IMR-90 (cell line): ENCODE data around the gene PARP14. TPM values are rescaled to one million over a fixed set of nuclear protein-coding genes. Genes with fewer than 3 reads are reported as not detected.

Experiments
- ATAC-seq: fragments of 200-7000 bp; cut with Tn5 transposase; 2 replicates; pipeline ENCODE4 v1.9.1; 2020; ENCODE audit warnings: low read depth, mild to moderate bottlenecking, moderate library complexity
- BruUV-seq: library from RNA; stranded (reverse); fragments of 400-500 nt; replicated peaks from 2 replicates; lab custom pipeline; 2021; lab: Mats Ljungman, UMichigan
- CTCF ChIA-PET: fragments of 300-600 bp; formaldehyde crosslinking; extraction: SDS; loops from one replicate; lab custom pipeline; 2021; ENCODE audit warnings: antibody characterized with exemption; lab: Yijun Ruan, JAX
- POLR2A ChIA-PET: fragments of 300-600 bp; sonication (Branson Sonifier 250); formaldehyde crosslinking; loops from one replicate; lab custom pipeline; 2022; ENCODE audit warnings: antibody characterized with exemption; ENCODE audit not compliant: unreplicated experiment; lab: Charles Lee
- DNase-seq: peaks from one replicate; pipeline ENCODE4 v3.0.0; 2013
- H2AFZ ChIP-seq: replicated peaks from 2 replicates; pipeline ENCODE3; 2013; ENCODE audit warnings: low read length, mild to moderate bottlenecking; ENCODE audit not compliant: poor library complexity
- H2AK5ac ChIP-seq: 2 replicates; pipeline ENCODE4 v1.6.1; 2013; ENCODE audit warnings: low read depth, low read length, inconsistent platforms
- H2AK9ac ChIP-seq: replicated peaks from 2 replicates; pipeline ENCODE3; 2013; ENCODE audit warnings: mild to moderate bottlenecking, low read depth, low read length, moderate library complexity; ENCODE audit not compliant: poor library complexity
- H2BK120ac ChIP-seq: 2 replicates; pipeline ENCODE4 v1.6.1; 2013; ENCODE audit warnings: low read depth, low read length, inconsistent platforms
- H2BK15ac ChIP-seq: 3 replicates; pipeline ENCODE4 v1.6.1; 2013; ENCODE audit warnings: low read depth, low read length, inconsistent platforms
- H2BK20ac ChIP-seq: 2 replicates; pipeline ENCODE4 v1.6.1; 2013; ENCODE audit warnings: low read depth, mild to moderate bottlenecking, inconsistent platforms, low read length, moderate library complexity
- H2BK5ac ChIP-seq: 2 replicates; pipeline ENCODE4 v1.6.1; 2013; ENCODE audit warnings: mild to moderate bottlenecking, low read depth, low read length, inconsistent platforms; ENCODE audit not compliant: poor library complexity, severe bottlenecking
- H3K14ac ChIP-seq: replicated peaks from 2 replicates; pipeline ENCODE4 v1.6.1; 2013; ENCODE audit warnings: low read depth, low read length, inconsistent platforms
- H3K18ac ChIP-seq: 2 replicates; pipeline ENCODE4 v1.6.1; 2013; ENCODE audit warnings: low read depth, low read length, control low read depth
- H3K23ac ChIP-seq: 2 replicates; pipeline ENCODE4 v1.6.1; 2013; ENCODE audit warnings: low read depth, low read length, inconsistent platforms
- H3K27ac ChIP-seq: 2 replicates; pipeline ENCODE4 v1.5.1; 2013; ENCODE audit warnings: mild to moderate bottlenecking, control low read depth, low read length; ENCODE audit not compliant: insufficient read depth
- H3K27me3 ChIP-seq: 2 replicates; pipeline ENCODE4 v1.6.1; 2013; ENCODE audit warnings: low read length; ENCODE audit not compliant: control insufficient read depth, insufficient read depth
- H3K36me3 ChIP-seq: 2 replicates; pipeline ENCODE4 v1.6.1; 2013; ENCODE audit warnings: low read length, mixed read lengths; ENCODE audit not compliant: control insufficient read depth, insufficient read depth
- H3K4ac ChIP-seq: 2 replicates; pipeline ENCODE4 v1.6.1; 2013; ENCODE audit warnings: low read depth, low read length, inconsistent platforms
- H3K4me1 ChIP-seq: 2 replicates; pipeline ENCODE4 v1.6.1; 2013; ENCODE audit warnings: low read length, mixed read lengths; ENCODE audit not compliant: control insufficient read depth, insufficient read depth
- H3K4me2 ChIP-seq: 2 replicates; pipeline ENCODE4 v1.6.1; 2013; ENCODE audit warnings: low read depth, mild to moderate bottlenecking, control low read depth, low read length, moderate library complexity
- H3K4me3 ChIP-seq: 2 replicates; pipeline ENCODE4 v1.5.1; 2013; ENCODE audit warnings: low read depth, mild to moderate bottlenecking, control low read depth, low read length, moderate library complexity; ENCODE audit not compliant: insufficient read depth
- H3K56ac ChIP-seq: 2 replicates; pipeline ENCODE4 v1.6.1; 2013; ENCODE audit warnings: low read length, inconsistent platforms; ENCODE audit not compliant: insufficient read depth; ENCODE audit errors: extremely low read depth
- H3K79me1 ChIP-seq, 2 experiments: 2 replicates each; pipeline ENCODE4 v1.6.1; 2013; ENCODE audit warnings: low read length in 2 of 2, inconsistent platforms in 1 of 2, low read depth in 1 of 2
- H3K9ac ChIP-seq: 2 replicates; pipeline ENCODE4 v1.6.1; 2013; ENCODE audit warnings: low read depth, low read length, control low read depth
- H3K9me1 ChIP-seq: 2 replicates; pipeline ENCODE4 v1.6.1; 2013; ENCODE audit warnings: low read length, inconsistent platforms; ENCODE audit not compliant: insufficient read depth
- H3K9me3 ChIP-seq: 2 replicates; pipeline ENCODE4 v1.6.1; 2013; ENCODE audit warnings: low read length; ENCODE audit not compliant: control insufficient read depth, insufficient read depth
- H4K20me1 ChIP-seq: 2 replicates; pipeline ENCODE4 v1.6.1; 2013; ENCODE audit warnings: low read length, inconsistent platforms; ENCODE audit not compliant: insufficient read depth
- H4K5ac ChIP-seq: 2 replicates; pipeline ENCODE4 v1.6.1; 2013; ENCODE audit warnings: mild to moderate bottlenecking, low read depth, low read length, control low read depth
- H4K8ac ChIP-seq, 2 experiments: 2 replicates each; pipeline ENCODE4 v1.6.1; 2013; ENCODE audit warnings: low read depth in 2 of 2, low read length in 2 of 2, control low read depth in 1 of 2, inconsistent platforms in 1 of 2
- H4K91ac ChIP-seq: 2 replicates; pipeline ENCODE4 v1.6.1; 2013; ENCODE audit warnings: low read depth, low read length, inconsistent platforms; ENCODE audit not compliant: insufficient read depth
- BHLHE40 ChIP-seq: fragments of 150-350 bp; IDR thresholded peaks from 2 replicates; pipeline ENCODE4 v1.6.1; 2016; ENCODE audit warnings: mild to moderate bottlenecking, low read depth, low read length
- CEBPB ChIP-seq: IDR thresholded peaks from 2 replicates; pipeline ENCODE4 v1.6.1; 2012; ENCODE audit warnings: low read depth, low read length, improper control_type of control experiment
- CHD1 ChIP-seq: IDR thresholded peaks from 2 replicates; pipeline ENCODE4 v1.6.1; 2012; ENCODE audit warnings: low read depth, low read length, improper control_type of control experiment
- CTCF ChIP-seq: conservative IDR thresholded peaks from 2 replicates; pipeline ENCODE4 v1.5.1; 2012; ENCODE audit warnings: mild to moderate bottlenecking, low read depth, low read length, improper control_type of control experiment
- ELK1 ChIP-seq: fragments of 150-350 bp; IDR thresholded peaks from 2 replicates; pipeline ENCODE4 v1.6.1; 2016; ENCODE audit warnings: low read depth, mild to moderate bottlenecking, low read length, moderate library complexity, borderline replicate concordance
- FOS ChIP-seq: fragments of 150-350 bp; IDR thresholded peaks from 2 replicates; pipeline ENCODE4 v1.6.1; 2016; ENCODE audit warnings: low read depth, low read length
- MAFK ChIP-seq: IDR thresholded peaks from 2 replicates; pipeline ENCODE4 v1.6.1; 2012; ENCODE audit warnings: low read depth, low read length, improper control_type of control experiment
- MAZ ChIP-seq: IDR thresholded peaks from 2 replicates; pipeline ENCODE4 v1.6.1; 2012; ENCODE audit warnings: low read depth, mild to moderate bottlenecking, low read length, improper control_type of control experiment, moderate library complexity, borderline replicate concordance
- MXI1 ChIP-seq: IDR thresholded peaks from 2 replicates; pipeline ENCODE4 v1.6.1; 2012; ENCODE audit warnings: low read depth, mild to moderate bottlenecking, low read length, moderate library complexity, borderline replicate concordance
- NFE2L2 ChIP-seq: fragments of 150-350 bp; IDR thresholded peaks from 2 replicates; pipeline ENCODE4 v1.6.1; 2016; ENCODE audit warnings: low read depth, mild to moderate bottlenecking, low read length
- POLR2A ChIP-seq: IDR thresholded peaks from 2 replicates; pipeline ENCODE4 v1.6.1; 2012; ENCODE audit warnings: mild to moderate bottlenecking, low read depth, low read length
- RAD21 ChIP-seq: IDR thresholded peaks from 2 replicates; pipeline ENCODE4 v1.6.1; 2012; ENCODE audit warnings: low read length, improper control_type of control experiment
- RCOR1 ChIP-seq: IDR thresholded peaks from 2 replicates; pipeline ENCODE4 v1.6.1; 2012; ENCODE audit warnings: mild to moderate bottlenecking, low read length, improper control_type of control experiment; ENCODE audit not compliant: insufficient replicate concordance
- SMC3 ChIP-seq: fragments of 150-350 bp; IDR thresholded peaks from 2 replicates; pipeline ENCODE4 v1.6.1; 2016; ENCODE audit warnings: low read depth, mild to moderate bottlenecking, antibody characterized with exemption, low read length, moderate library complexity
- USF2 ChIP-seq: fragments of 150-350 bp; IDR thresholded peaks from 2 replicates; pipeline ENCODE4 v1.6.1; 2017; ENCODE audit warnings: mild to moderate bottlenecking, antibody characterized with exemption, low read length, low read depth
- dilution Hi-C: fragments of 300-500 bp; cut with HindIII; formaldehyde crosslinking; loops from one replicate; pipeline ENCODE4 v1.14.3; 2018; ENCODE audit warnings: low sequenced_read_pairs; ENCODE audit not compliant: unreplicated experiment
- in situ Hi-C: fragments of 300-500 bp; cut with MboI; formaldehyde crosslinking; loops from 3 replicates; pipeline ENCODE4 v1.14.3; 2019; ENCODE audit warnings: low sequenced_read_pairs, inconsistent platforms, mixed read lengths
- intact Hi-C: fragments of 100-400 bp; cut with micrococcal nuclease; formaldehyde crosslinking; loops from 2 replicates; pipeline ENCODE4 v1.10.0; 2022
- polyA plus RNA-seq, 3 experiments: library from polyadenylated mRNA; depleted of rRNA; stranded (reverse); fragments of >200 nt; gene quantifications; 2 replicates each; pipeline ENCODE4 v1.2.3, GENCODE V29; 2012; ENCODE audit warnings: low replicate concordance in 1 of 3
- total RNA-seq: library from RNA; depleted of rRNA; stranded (reverse); fragments of >200 nt; gene quantifications from 2 replicates; pipeline ENCODE4 v1.2.3, GENCODE V29; 2012

The PARP14 gene
- total and polyA plus RNA-seq, 2 of the 4 experiments (the other 2 are of a cell fraction): 9.3 to 23.1 TPM

- no peaks in the 10 kb centered on the region for H3K27me3 ChIP-seq
- no peak overlapping the region for H2AFZ ChIP-seq
- no peaks in the 10 kb centered on the region for H3K9me3 ChIP-seq
- no peak overlapping the region for H3K4me3 ChIP-seq
- H3K4me2 ChIP-seq: no peak overlapping the region
- intact Hi-C loops (no loop called here), in situ Hi-C loops (no loop called here), dilution Hi-C loops (no loop called here)
- no peak overlapping the region for H3K14ac ChIP-seq
- H2BK15ac ChIP-seq: no peak overlapping the region
- TF ChIP-seq RAD21: no peak
- no peak for TF ChIP-seq ELK1
- no peak for TF ChIP-seq MAFK
- TF ChIP-seq RCOR1: no peak
- TF ChIP-seq NFE2L2: no peak
- TF ChIP-seq CTCF: no peak
- TF ChIP-seq CHD1: no peak
- TF ChIP-seq USF2: no peak
- no peak for TF ChIP-seq SMC3
- TF ChIP-seq BHLHE40: no peak
- TF ChIP-seq FOS: no peak
- no peak for TF ChIP-seq CEBPB
- TF ChIP-seq MXI1: no peak
- TF ChIP-seq MAZ: no peak
- TF ChIP-seq POLR2A: no peak
- H3K56ac ChIP-seq: no peak overlapping the region
- no peak overlapping the region for H3K27ac ChIP-seq
- H3K9me1 ChIP-seq: no peaks in the 10 kb centered on the region
- no peak overlapping the region for H2AK9ac ChIP-seq
- no peak overlapping the region for H4K5ac ChIP-seq
- H3K4me1 ChIP-seq: no peaks in the 10 kb centered on the region
- DNase-seq (no peak), ATAC-seq (no peak)
- H4K91ac ChIP-seq: no peak overlapping the region
- H3K9ac ChIP-seq: no peak overlapping the region
- no peak overlapping the region for H3K4ac ChIP-seq
- no peaks in the 10 kb centered on the region for H3K79me1 ChIP-seq
- no TSS peak for BruUV-seq
- H2BK20ac ChIP-seq: no peak overlapping the region
- H3K36me3 ChIP-seq: peaks cover 26% of the 10 kb centered on the region
- H2BK120ac ChIP-seq: no peak overlapping the region
- CTCF ChIA-PET: interaction anchor here (0.8 kb wide), 2 partner anchors 16 to 17 kb away, joined by 3 to 5 read pairs; no protein-coding TSS in a partner anchor
- no peak overlapping the region for H2BK5ac ChIP-seq
- no peak overlapping the region for H3K23ac ChIP-seq
- H4K8ac ChIP-seq: no peak overlapping the region
- no peak overlapping the region for H2AK5ac ChIP-seq
- H3K18ac ChIP-seq: no peak overlapping the region
- no peaks in the 10 kb centered on the region for H4K20me1 ChIP-seq
- POLR2A ChIA-PET: no interaction called here
Observed at GRCh38 chr3:122695927-122696561, 15.4 kb downstream of the PARP14 start.
